Stimulated activated CD4-positive, alpha-beta T cell treated with anti-CD3 and anti-CD28 coated beads, TNF-alpha, amount 100 ng/mL, for 24 hours (primary cell): ENCODE data around the gene ASIC4.

ENCODE experiments used
- DNase-seq, 3 experiments: peaks; one replicate each; pipeline ENCODE4 v3.0.0-alpha.2; 2020; ENCODE audit warnings: low read depth in 3 of 3

Gene ASIC4

GRCh38 chr2:219514836-219515235 is 554 bp downstream of the ASIC4 start:
- DNase-seq: no peak

- DNase-seq: no peak
Observed at GRCh38 chr2:219515874-219516629, 1.8 kb downstream of the ASIC4 start.

DNA sequence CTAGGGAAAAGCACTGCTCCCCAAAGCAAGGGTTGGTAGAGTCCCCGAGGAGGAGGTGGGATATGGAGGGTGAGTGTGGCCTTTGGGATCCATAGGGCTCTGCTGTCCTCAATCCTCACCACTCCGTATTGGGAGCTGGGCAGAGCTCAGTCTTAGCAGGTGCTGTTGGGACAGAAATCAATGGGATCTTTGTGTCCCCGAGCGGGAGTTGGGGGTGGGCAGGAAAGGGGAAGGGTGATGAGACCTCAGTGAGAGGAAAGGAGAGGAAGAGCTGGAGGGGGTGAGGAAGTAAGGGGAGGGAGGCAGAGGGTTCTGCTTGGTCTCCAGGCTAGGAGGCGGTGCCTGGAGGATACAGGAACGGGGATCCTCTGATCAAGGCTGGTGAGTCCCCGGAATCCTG is 2.6 kb downstream of the ASIC4 start:
- no peak for DNase-seq

DNA sequence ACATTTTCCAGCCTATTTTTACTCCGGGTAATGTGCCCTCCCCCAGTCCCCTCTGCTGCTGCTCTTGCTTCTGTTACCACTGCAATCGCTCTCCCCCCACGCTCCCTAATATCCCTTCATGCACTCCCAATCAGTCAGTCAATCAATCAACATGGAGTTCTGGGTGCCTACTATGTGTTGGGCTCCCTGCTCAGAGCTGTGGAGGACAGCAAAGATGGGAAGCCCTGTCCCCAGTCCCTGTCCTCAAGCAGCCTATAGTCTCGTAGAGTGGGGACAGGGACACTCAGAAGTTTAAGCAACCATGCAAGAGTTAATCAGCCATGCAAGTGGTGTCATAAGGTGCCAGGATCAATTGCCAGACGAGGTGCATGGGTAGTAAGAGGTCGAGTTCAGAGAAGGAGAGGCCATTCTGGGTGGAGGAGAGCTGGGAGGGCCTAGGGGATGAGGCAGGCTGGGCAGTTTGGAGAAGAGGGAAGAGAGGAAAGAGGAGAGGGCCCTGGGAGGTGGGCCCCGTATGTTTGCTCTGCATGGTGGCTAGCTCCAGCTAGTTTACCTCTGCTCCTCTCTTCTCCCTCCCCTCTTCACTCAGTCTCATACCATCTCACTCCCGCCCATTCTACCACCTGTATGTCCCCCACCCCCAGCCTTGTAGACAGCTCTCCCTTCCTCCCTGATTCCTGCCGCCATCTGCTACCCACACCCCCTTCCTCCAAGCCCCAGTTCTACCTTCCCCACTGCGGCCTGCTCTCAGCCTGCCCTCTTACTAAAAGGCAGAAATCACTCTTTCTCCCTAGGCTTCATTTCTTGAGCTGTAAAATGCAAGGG is 3.9 kb downstream of the ASIC4 start:
- no peak for DNase-seq

- DNase-seq: no peak
Observed at GRCh38 chr2:219519526-219519916, 5.2 kb downstream of the ASIC4 start.

DNA sequence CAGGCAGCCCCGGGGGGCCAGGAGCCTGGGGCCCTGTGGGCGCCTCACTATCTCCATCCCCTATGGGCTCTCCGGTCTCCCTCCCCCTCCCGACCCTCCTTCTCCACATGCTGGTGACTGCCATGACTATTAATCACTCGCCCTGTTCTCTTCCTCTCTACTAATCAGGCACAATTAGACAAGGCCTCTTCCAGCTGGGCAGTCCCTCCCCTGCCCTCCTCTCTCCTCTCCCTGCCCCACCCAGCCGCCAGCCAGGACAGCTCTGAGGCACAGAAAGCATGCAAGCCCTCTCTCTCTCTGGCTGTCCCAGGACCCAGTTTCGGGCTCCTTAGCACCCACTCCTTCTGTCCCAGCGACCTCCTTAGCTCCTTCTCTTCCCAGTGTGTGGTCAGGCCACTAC is 5.8 kb downstream of the ASIC4 start:
- no peak for DNase-seq

DNA sequence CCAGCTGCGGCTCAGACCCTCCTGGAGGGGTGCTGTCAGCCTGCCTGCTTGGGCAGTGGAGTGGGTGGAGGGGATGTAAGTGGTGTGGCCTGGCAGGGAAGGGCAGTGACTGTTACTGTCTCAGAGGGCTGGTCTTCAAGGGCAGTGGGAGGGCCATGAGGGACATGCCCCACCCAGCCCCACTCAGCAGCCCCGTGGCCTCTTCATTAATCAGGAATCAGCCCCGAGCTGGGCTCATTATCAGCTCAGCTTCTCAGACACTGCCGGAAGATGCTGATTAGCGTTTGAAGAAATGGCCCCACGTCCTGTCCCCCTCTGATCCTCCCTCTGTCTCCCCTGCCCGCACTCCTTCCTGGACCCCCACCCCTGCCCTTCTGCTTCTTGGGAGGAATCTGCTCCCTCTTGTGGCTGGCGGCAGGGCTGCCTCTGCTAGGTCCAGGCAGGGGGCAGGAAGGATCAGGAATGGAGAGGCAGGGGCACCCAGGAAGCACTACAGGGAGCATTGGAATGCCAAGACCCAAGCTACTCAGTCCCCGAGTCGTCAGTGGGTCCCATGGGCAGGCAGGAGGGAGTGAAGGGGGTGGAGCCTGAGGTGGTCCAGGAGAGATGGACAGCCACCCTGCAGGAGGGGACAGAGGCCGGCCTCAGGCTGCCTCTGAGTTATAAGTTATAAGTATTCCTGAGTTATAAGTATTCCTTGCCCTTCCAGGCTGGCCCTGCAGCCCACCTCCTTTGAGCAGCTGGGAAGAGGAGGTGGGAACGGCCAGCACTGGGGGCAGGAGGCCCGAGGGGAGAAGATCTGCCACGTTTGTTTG is 7.0 kb downstream of the ASIC4 start:
- DNase-seq: no peak

- no peak for DNase-seq
Observed at GRCh38 chr2:219522111-219523030, 8.1 kb downstream of the ASIC4 start.

- DNase-seq: no peak
Observed at GRCh38 chr2:219523031-219523671, 8.9 kb downstream of the ASIC4 start.

- no peak for DNase-seq
Observed at GRCh38 chr2:219524817-219525216, 10.5 kb downstream of the ASIC4 start.

DNA sequence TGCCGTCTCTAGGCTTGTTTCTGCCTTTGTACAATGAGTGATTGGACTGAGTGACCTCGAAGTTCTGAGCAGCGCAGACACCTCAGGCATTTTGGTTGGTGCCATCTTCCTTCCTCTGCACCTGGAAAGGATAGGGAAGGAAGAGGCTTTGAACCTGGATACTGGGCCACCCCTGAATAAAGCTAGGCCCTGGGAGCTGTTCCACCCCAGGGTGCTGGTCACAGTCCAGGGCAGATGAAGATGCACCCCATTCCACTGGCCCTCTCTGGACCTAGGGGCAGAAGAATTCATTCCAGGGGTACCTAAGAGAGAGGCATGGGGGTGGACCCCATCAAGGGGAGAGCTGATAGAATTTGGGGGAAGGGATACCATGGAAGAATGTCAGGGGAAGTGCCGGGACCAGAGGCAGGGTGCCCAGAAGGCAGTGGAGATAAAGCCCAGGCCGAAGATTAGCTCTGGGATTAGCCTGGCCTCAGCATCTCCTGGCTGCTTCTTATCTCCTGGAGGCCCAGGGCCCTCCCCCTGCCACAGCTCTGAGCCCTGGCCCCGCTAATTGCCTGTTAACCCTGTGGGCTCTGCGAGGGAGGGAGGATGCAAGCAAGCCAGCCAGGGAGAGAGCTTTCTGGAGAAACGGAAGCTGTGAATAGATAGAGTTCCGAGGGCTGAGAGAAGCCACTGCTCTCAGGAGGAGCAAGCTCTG is 11.4 kb downstream of the ASIC4 start:
- no peak for DNase-seq

- no peak for DNase-seq
Observed at GRCh38 chr2:219526320-219527075, 12.2 kb downstream of the ASIC4 start.

GRCh38 chr2:219527076-219527394 is 12.8 kb downstream of the ASIC4 start:
- no peak for DNase-seq

GRCh38 chr2:219527472-219527871 is 13.2 kb downstream of the ASIC4 start:
- DNase-seq: no peak

GRCh38 chr2:219530048-219530963 is 16.0 kb downstream of the ASIC4 start:
- DNase-seq: peak; percentile 79 to 83 (median 83)

DNA sequence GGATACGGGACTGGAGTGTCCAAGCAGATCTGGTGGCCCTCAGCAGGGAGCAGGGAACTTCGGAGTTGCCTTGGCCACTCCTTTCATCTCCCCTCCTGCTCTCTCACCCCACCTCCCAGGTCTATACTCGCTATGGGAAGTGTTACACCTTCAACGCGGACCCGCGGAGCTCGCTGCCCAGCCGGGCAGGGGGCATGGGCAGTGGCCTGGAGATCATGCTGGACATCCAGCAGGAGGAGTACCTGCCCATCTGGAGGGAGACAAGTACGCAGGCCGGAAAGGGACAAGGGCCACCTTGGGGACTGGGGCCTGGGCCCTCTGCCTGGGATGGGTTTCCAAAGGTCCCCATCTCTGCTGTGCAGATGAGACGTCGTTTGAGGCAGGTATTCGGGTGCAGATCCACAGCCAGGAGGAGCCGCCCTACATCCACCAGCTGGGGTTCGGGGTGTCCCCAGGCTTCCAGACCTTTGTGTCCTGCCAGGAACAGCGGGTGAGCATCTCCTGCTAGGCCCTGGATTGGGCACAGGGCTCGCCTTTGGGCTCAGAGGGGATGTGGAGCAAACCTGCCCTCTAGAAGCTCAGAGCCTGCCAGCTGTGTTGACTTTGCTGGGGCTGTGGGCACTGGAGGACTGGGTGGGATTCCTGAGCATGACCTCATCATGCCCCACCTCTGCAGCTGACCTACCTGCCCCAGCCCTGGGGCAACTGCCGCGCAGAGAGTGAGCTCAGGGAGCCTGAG is 17.5 kb downstream of the ASIC4 start:
- DNase-seq: no peak

DNA sequence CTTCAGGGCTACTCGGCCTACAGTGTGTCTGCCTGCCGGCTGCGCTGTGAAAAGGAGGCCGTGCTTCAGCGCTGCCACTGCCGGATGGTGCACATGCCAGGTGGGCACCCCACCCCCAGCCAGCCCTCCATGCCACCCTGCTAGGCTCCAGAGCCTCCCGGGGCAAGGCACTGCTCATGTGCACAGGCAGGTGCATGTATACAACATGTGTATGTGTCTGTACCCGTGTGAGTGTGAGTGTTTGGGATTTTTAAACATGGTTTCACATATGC is 18.0 kb downstream of the ASIC4 start:
- no peak for DNase-seq
